Cortex of kidney (tissue), 1 donor: ENCODE measurements around the gene RAB3A.
A peak's percentile ranks its signal among the peaks of the same experiment; 100 is the strongest.

ENCODE experiments used
- DNase-seq: peaks from one replicate; lab custom pipeline; 2025; lab: John Stamatoyannopoulos, UW

RAB3A gene

DNA sequence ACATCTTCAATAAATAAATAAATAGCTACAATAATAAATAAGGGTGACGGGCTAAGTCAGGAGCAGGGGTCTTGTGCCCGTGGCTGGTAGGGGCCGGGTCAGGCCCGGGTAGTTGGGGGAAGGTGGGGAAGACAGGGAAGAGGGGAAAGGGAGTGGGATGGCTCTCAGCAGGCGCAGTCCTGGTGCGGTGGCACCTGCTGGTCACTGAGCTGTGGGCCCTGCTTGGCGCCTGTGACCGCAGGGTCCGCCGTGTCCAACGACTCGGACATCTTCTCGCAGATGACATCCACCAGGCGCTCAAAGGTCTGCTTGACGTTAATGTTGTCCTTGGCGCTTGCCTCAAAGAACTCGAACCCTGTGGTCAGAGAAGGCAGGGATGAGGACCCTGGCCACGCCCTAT lies 6.5 kb downstream of the RAB3A start:
- DNase-seq, result no peak

DNA sequence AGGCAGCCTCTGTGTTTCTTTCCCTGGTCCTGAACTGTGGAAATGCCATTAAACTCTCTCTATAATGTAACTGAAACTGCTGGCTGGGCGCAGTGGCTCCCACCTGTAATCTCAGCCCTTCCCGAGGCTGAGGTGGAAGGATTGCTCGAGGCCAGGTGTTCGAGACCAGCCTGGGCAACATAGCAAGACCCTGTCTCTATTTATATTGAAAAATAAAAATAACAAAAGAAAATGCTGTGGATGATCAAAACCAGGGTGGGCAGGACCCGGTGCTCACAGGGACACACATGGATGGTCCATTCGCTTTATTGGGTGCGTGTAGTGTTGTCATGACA lies 7.4 kb downstream of the RAB3A start:
- no peak for DNase-seq

DNA sequence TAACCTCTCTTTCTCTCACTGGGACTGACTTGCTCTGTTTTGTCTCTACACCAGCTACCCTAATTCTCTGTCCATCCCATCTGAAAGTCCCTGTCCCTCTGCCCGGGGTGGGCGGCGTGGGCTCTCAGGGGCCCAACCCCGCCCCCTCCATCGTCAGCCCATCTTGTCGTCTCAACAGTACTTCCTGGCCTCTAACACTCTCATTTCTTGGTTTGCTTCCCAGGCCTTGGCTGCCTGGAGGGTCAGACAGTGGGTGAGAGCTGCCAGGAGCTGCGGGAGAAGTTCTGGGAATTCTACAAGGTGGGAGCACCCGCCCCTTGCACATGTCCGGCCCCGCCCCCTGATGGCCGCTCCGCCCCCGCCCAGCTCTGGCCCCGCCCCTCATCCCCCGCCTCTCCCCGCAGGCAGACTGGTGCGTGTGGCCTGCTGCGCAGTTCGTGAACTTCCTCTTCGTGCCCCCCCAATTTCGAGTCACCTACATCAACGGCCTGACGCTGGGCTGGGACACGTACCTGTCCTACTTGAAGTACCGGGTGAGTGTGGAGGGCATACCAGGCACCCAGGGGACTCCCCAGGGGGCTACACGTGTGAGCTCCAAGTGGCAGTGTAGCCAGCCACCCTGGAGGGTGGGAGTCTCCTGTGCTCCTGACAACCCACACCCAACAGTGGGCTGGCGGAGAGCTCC lies 9.1 kb downstream of the RAB3A start:
- no peak for DNase-seq

DNA sequence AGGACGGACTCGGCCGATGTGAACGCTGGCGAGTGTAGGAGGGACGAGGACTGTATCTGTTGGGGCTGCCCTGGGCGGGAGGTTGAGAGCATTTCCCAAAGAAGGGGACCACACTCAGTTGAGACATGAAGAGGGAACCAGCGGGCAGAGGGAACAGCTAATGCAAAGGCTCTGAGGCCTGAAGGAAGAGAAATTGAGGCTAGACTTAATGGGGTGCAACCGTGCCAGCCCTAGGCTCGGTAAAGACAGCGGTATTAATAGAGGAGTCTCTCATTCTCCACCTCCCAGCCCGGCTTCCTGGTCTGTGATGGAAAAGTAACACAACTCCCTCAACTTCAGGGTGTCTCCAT lies 9.7 kb downstream of the RAB3A start:
- no peak for DNase-seq

DNA sequence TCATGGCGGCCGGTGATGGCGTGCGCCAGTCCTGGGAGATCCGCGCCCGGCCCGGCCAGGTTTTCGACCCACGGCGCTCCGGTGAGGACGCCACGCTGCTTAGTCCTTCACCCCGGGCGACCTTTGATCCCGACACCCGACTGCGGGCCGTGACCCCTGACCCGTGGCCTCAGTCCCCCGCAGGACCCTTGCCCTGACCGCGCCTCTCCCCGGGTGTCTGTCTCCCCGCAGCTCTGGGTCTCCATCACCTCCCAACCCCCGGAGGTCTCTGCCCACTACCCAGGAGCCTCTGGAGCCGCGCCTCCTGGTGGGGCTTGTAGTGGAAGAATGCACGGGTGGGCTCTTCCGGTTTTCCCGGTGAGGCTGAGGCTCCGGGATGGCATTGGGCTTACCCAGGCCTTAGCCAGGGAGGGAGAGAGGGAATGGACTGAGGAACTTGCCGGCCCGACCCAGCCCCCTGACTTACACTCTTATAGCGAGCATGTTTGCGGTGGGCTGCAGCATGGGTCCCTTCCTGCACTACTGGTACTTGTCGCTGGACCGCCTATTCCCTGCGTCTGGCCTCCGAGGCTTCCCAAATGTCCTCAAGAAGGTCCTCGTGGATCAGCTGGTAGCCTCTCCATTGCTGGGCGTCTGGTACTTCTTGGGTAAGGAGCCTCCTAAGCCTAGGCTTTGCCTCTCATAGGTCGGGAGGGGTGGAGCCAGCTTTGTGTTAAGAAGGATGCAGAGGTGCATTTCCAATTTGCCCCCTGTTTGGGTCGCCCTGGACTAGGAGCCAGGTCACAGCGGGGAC lies 10.3 kb downstream of the RAB3A start:
- no peak for DNase-seq

DNA sequence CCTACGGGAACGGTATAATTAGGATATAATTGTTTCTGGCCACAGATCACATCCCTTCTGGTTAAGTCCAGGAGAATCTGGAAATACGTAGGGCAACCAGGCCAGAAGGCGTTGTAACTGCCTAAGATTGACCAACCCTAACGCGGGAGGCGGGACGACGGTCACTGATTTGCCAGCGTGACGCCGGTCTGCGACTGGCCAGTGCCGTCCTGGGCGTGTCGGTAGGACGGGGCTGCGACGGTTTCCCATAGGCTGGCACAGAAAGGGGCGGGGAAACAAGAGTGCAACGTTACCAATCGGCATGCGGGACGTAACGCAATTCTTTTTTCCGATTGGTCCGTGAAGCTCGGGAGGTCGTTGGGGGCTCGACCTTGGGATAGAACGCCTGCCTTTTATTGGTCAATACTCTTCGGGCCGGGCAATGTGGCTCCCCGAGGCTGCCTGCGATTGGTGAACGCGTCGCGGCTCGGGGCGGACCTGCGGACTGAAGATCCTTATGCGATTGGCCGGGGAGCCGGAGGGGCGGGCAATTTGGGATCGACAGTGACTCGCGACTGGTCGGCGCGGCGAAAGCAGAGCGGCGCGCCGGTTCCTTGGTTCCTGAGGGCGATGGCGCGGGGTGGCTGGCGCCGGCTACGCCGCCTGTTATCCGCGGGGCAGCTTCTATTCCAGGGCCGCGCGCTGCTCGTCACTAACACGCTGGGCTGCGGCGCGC lies 11.0 kb downstream of the RAB3A start, which contains the start of gene MPV17L2:
Gene MPV17L2, plus strand, starts transcription at position 546 of the 715 bp plus-strand sequence. Its CDS starts 64 bp downstream, at position 610.
- peak; percentile 100 for DNase-seq

DNA sequence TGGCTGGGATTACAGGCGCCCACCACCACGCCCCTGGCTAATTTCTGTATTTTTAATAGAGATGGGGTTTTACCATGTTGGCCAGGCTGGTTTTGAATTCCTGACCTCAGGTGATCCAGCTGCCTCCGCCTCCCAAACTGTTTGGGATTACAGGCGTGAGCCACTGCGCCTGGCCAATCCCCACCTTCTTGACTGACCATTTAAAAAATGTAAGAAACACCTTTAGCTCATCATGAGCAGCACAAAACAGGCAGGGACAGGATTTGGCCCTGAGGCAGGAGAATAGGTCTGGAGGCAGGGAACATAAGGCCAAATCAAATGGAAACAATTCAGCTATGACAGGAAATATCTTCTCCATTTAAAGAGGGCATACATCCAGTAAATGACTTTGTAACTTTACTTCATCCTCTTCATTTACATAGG lies 12.2 kb downstream of the RAB3A start:
- no peak for DNase-seq

DNA sequence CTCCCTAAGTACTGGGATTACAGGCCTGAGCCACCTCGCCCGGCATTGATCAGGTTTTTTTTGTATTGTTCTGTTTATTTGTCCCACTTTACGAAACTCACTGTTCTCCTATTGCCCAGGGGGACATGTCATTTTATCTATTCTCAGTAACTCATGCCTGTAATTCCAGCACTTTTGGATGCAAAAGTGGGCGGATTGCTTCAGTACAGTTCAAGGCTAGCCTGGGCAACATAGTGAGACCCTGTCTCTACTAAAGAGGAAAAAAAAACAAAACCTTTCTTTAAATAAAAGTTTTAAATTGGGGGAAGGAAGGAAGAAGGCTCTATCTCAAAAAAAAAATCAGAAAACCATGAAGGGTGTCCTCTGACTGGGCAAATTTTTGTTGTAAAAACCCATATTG lies 13.6 kb downstream of the RAB3A start:
- no peak for DNase-seq

DNA sequence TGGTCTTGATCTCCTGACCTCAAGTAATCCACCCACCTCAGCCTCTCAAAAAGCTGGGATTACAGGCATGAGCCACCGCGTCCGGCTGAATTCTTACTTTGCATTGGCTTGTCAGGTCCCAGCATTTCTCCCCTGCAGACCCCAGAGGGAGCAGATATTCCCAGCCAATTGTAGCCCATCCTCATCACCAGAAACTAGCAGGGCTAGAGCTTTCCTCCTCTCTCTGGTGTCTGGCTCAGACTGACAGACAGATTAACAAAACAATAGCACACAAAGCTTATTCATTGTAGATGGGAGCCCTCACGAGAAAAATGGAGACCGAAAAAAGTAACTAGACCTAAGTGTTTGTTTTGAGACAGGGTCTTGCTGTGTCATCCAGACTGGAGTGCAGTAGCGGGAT lies 18.3 kb downstream of the RAB3A start:
- no peak for DNase-seq

DNA sequence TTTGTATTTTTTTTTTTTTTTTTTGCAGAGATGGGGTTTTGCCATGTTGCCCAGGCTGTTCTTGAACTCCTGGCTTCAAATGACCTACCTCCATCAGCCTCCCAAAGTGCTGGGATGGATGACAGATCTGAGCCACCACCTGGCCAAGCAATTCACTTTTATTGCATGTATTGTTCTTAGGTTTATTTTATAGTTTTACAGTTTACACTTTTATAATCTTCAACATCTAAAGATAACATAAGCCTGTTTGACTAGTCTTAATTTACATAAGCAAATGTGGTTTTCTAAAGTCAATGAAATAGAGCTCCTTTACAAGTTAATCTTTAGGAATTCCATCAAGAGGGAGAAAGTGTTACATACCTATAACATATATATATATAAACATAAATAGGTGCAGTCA lies 20.3 kb downstream of the RAB3A start:
- no peak for DNase-seq

DNA sequence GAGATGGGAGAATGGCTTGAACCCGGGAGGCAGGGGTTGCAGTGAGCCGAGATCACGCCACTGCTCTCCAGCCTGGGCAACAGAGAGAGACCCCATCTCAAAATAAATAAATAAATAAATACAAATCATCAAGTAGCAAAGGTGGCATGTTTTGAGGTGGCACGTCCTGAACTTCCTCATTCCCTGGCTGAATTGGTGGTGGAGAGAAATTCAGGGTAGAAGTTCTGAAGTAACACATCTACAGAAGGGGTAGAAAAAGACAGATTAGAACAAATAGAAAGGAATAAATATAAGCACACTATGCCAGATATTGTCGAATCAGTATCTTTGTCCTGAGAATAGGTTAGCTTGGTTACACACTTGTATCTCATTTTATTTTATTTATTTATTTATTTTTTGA lies 23.9 kb downstream of the RAB3A start:
- no peak for DNase-seq

DNA sequence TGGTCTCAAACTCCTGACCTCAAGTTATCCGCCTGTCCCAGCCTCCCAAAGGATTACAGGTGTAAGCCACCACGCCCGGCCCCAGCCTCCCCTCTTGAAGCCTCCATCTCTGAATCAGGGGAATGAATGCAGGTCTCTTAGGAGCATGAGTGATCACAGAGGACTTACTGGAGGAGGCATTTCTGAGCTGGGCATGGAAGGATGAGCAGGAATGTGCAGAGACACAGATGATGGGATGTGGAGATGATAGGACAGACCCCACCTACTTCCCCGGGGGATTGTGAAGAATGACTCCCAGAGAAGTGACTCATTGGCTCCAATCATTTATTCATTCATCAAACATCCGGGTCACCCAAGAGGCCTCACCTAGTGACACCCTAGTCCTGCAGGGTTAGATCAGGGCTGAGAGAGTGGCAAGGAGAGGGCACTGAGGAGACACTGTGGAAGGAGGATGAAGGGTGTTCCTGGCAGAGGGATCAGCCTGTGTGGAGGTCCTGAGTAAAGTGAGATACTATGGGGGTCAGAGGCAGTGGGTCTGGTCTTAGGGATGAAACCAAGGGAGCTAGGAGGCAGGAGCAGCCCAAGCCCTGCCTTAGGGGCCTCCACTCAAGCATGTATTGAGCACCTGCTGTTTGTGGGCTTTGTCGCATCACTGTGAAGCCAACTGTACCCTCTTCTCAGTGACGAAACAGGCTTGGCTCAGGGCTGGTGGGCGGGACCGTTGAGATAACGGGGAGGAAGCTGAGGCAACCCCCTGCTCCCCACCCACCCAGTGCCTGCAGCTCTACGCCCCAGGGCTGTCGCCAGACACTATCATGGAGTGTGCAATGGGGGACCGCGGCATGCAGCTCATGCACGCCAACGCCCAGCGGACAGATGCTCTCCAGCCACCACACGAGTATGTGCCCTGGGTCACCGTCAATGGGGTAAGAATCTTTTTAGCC lies 27.2 kb downstream of the RAB3A start:
- no peak for DNase-seq

DNA sequence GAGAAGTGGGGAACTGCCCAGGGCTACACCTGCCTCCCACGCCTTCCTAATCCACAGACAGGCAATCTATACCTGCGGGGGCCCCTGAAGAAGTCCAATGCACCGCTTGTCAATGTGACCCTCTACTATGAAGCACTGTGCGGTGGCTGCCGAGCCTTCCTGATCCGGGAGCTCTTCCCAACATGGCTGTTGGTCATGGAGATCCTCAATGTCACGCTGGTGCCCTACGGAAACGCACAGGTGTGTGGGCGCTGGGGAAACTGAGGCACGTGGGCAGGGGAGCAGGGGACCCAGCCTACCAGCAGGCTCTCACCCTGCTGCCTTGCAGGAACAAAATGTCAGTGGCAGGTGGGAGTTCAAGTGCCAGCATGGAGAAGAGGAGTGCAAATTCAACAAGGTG lies 28.9 kb downstream of the RAB3A start:
- no peak for DNase-seq

DNA sequence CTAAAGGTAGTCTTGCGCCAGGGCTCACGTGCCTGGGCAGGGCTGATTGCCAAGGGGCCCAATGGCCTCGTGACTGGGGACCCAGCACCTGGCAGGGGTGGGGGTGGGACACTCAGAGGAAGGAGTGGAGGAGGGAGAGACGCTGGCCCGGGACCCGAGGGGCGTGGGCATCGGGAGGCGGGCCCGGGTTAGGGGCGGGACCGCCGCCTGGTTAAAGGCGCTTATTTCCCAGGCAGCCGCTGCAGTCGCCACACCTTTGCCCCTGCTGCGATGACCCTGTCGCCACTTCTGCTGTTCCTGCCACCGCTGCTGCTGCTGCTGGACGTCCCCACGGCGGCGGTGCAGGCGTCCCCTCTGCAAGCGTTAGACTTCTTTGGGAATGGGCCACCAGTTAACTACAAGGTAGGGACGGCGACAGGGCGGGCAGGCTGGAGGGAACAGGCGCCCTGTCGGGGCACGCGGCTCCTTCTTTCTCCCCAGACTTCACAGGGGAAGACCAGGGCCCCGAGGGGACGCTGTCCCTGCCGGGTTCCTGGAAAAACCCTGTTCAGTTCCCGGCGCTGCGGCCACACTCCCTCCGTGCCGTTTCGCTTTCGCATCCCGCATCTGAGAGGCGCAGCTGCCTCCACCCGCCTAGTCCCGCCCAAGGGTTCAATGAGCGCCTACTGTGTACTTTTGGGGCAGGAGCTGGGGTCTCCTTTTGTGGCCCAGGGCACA lies 30.1 kb downstream of the RAB3A start, which contains the start of gene IFI30:
Gene IFI30, plus strand, starts transcription at position 242 of the 717 bp plus-strand sequence. Its CDS starts 29 bp downstream, at position 271.
- no peak for DNase-seq

DNA sequence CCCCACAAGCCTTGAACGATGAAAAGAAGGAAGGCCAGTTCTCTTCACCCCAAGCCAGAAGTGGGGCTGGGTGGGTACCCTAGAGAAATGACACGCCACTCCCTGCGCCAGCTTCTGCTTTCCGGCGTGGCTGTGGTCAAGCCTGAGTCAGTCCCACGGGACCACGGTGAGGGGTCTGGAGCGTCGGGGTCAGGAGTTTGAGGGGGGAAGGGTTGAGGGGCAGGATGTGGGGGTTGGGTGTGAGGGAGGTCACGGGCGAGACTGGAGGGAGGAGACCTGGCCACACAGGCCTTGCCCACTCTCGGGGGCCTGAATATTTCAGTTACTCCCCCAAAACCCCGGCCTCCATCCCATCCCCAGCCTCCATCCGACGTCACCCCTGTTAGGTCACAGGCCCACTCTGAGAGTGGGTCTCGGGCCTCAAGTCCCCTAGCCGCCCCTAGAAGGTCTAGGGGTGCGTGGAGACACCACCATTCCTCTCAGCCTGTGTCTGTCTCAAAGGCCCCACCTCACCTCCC lies 30.7 kb downstream of the RAB3A start:
- DNase-seq, result no peak

DNA sequence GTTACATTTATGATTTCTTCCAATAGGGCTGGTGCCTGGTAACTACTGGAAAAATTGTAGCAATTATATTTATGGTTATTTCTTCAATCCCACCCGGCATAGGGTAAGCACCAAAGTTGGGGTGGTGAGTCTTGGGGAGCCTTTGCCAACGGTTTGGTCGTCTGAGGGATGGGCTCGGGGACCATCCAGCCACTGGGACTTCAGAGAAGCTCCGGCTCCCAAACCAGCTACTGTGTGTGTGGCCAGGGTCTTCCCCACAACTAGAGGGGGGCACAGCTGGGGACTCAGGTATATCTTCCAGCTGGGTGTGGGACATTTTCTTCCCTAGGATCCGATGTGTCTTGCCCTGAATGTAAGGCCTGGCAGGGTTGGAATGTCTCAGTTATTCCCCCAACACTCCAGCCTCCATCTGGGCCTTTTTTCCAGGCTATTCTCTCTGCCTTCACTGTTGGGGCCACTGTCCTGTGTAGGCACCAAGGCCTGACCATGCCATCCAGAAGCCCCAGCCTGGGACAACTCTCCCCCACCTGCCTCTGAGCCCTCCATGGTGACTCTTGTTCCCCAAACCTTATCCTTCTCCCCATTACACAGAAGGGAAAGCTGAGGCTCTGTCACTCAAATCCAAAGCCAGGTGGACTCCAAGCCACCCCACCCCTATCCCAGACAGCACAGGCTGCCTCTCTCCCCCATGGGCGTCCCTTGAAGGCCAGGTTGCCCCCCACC lies 31.4 kb downstream of the RAB3A start:
- DNase-seq, result no peak

DNA sequence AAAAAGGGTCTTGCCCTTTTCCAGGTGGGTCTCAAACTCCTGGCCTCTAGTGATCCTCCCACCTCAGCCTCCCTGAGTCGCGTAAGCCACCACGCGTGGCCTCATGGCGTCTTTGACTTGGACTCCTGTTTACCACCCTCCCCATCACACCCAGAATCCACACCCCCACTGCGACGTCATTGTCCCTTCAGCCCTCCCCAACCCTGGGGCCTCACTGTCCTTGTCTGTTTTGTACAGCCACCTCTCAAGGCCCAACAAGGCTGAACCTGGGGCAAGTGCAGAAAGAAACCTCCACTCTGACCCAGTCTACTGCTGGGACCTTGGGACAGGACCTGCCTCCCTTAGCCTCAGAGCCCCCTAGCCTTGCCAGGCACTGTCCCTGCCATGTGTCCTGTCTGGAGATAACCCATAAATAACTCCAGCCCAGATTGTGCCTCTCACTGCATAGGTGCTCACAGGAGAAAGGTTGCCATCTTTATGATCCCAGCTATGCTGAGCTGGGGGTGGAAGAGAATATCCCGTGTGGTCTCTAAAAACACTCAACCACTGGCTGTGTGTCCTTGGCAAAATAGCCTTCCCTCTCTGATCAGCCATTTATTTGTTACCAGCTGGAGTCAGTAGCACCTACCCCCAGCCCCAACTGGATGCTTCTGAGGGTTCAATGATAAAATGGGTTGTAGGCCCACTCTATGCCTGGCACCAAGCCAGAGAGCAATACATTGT lies 32.1 kb downstream of the RAB3A start:
- no peak for DNase-seq

DNA sequence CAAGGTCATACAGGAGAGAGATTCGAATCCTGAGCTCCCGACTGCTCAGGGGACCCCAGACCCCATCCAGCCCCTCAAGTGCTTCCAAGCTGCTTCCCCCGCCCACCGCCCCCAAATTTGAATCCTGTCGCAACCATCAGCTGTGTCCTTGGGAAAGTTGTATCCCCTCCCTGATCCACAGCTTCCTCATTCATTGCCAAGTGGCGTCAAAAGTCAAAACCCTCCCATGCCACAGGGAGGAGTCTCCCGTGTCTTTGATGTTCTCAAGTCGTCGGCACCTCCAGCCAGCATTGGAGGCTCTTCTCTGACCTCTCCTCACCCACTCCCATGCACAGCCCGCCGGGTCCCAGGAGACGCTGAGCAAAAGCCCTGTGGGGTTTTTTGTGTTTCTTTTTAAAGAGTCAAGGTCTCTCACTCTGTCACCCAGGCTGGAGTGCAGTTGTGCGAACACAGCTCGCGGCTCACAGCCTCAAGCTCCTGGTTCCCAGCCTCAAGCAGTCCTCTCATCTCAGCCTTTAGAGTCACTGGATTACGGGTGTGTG lies 33.1 kb downstream of the RAB3A start:
- no peak for DNase-seq

DNA sequence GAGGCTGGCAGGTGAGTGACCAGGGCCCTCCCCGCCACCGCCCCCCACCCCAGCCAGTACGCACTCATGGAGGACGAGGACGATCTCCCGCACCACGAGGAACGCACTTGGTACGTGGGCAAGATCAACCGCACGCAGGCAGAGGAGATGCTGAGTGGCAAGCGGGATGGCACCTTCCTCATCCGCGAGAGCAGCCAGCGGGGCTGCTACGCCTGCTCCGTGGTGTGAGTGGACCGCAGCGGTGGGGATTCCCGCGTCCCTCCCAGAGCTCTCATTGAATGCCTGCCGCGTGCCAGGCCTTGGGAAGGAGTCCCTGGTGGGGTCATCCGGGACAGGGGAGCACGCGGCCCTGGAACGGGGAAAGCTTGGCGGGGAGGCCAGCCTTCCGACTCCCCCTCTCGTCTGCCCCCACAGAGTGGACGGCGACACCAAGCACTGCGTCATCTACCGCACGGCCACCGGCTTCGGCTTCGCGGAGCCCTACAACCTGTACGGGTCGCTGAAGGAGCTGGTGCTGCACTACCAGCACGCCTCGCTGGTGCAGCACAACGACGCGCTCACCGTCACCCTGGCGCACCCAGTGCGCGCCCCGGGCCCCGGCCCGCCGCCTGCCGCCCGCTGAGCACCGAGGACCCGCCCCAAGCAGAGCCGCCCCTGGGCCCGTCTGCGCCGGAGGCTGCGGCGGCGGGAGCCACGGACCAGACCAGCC lies 35.0 kb downstream of the RAB3A start:
- no peak for DNase-seq
